ENCODE data around the gene CLTRN. TPM values are rescaled to one million over a fixed set of nuclear protein-coding genes. Genes with fewer than 3 reads are reported as not detected.

Gene CLTRN
- 0.56 and 0.79 TPM in 2 replicates for total RNA-seq (2014; rRNA removed; shearing (Covaris generic))

DNA sequence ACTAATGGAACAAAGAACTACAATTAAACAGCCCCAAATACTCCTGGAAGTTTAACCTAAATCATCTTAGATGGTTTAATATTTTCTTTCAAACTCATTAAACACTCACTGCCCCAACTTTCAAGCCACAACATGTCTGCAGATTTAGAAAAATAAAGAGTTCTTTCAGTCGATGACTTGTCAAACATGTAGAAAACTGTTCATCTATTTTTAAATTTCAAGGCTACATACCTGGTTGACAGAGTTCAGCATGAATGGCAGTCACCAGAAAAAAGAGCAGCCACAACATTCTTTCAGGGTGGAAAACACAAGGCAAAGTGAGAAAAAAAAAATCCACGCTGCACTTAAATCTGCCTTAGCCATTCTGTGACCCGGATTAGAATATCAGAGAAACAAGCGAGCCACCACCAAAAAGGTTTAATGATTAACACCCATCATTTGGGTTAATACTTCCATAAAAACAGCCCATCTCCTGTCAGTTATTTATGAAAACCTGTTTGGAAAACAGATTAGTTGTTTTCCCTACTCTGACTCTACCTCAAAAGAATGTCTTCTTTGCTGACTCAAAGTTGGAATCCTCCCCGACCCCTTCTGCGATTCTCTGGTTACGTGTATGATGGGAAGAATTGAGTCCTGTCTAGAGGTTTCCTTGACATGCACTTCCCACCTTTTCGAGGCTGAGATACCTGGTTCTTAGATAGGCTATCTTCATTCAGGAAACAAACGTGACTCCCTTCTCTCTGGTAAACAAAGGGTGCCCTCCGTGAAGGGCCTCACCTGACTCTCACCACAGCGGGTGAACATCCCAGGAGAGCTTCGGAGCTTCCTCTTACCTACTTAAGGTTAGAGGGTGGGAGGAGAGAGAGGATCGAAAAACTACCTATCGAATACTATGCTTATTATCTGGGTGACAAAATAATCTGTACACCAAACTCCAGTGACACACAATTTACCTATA, at the start of gene CLTRN:
CLTRN (minus strand) TSS at position 319 of the 958 bp plus-strand sequence; CDS start at position 289, 30 bp downstream.

GRCh38 chrX:15600745-15601144, 63.9 kb downstream of the CLTRN start, which contains the start of gene ACE2:
Gene ACE2 (minus strand): TSS chrX:15600960. CDS start chrX:15600911, 49 bp downstream.

Other genes with a start within 250 kb of the CLTRN start
- 46.6 and 46.8 TPM in 2 replicates for gene PIR, start 171.5 kb downstream of the CLTRN start, total RNA-seq (2014; rRNA removed; shearing (Covaris generic))
- gene BMX, start 164.0 kb downstream of the CLTRN start, total RNA-seq (2014; rRNA removed; shearing (Covaris generic)) = 2.1 and 2.3 TPM in 2 replicates
- 0.15 TPM in 1 of 2 replicates, not detected in the other for gene ACE2, start 63.8 kb downstream of the CLTRN start, total RNA-seq (2014; rRNA removed; shearing (Covaris generic))
- 12.6 and 12.9 TPM in 2 replicates for gene CA5B, start 73.5 kb upstream of the CLTRN start, total RNA-seq (2014; rRNA removed; shearing (Covaris generic))
- gene ZRSR2, start 125.7 kb upstream of the CLTRN start, total RNA-seq (2014; rRNA removed; shearing (Covaris generic)) = 6.9 and 9.7 TPM in 2 replicates
- gene AP1S2, start 190.0 kb upstream of the CLTRN start, total RNA-seq (2014; rRNA removed; shearing (Covaris generic)) = 84.3 and 87.2 TPM in 2 replicates

All from A375 (cell line).